Glomerular visceral epithelial cell (primary cell): ENCODE measurements around the gene FLAD1.
A peak's percentile ranks its signal among the peaks of the same experiment; 100 is the strongest.

Source experiments
- DNase-seq: peaks from one replicate; pipeline ENCODE4 v3.0.0-alpha.2; 2016; ENCODE audit errors: extremely low spot score

Gene FLAD1

GRCh38 chr1:154952664-154953063 is 30.5 kb upstream of the FLAD1 start:
- DNase-seq = no peak

GRCh38 chr1:154953611-154954038 is 29.5 kb upstream of the FLAD1 start:
- no peak for DNase-seq

- DNase-seq = no peak
Observed at GRCh38 chr1:154954541-154954940, 28.6 kb upstream of the FLAD1 start.

- peak; percentile 84 for DNase-seq
Observed at GRCh38 chr1:154955039-154955717, 28.0 kb upstream of the FLAD1 start.

GRCh38 chr1:154955718-154956543 is 27.2 kb upstream of the FLAD1 start, which contains the start of gene PBXIP1:
Gene PBXIP1, minus strand, starts transcription at chr1:154956099. Its CDS starts 2,378 bp downstream, at chr1:154953721.
- DNase-seq = peak; percentile 92

- DNase-seq = no peak
Observed at GRCh38 chr1:154956544-154956941, 26.6 kb upstream of the FLAD1 start.

- no peak for DNase-seq
Observed at GRCh38 chr1:154957091-154957657, 26.0 kb upstream of the FLAD1 start.

GRCh38 chr1:154958036-154958435 is 25.1 kb upstream of the FLAD1 start:
- DNase-seq = no peak

- no peak for DNase-seq
Observed at GRCh38 chr1:154958681-154959425, 24.3 kb upstream of the FLAD1 start.

GRCh38 chr1:154959426-154959780 is 23.7 kb upstream of the FLAD1 start:
- no peak for DNase-seq

- DNase-seq = no peak
Observed at GRCh38 chr1:154960446-154961136, 22.6 kb upstream of the FLAD1 start.

GRCh38 chr1:154961207-154962155 is 21.7 kb upstream of the FLAD1 start, which contains the start of gene PYGO2:
Gene PYGO2, minus strand, starts transcription at chr1:154961782. Its CDS starts 206 bp downstream, at chr1:154961576.
- DNase-seq = peak; percentile 80

- no peak for DNase-seq
Observed at GRCh38 chr1:154962156-154962749, 20.9 kb upstream of the FLAD1 start.

GRCh38 chr1:154962795-154963330 is 20.3 kb upstream of the FLAD1 start:
- no peak for DNase-seq

GRCh38 chr1:154963643-154964042 is 19.5 kb upstream of the FLAD1 start:
- no peak for DNase-seq

GRCh38 chr1:154964359-154964758 is 18.8 kb upstream of the FLAD1 start:
- DNase-seq = no peak

GRCh38 chr1:154966111-154966510 is 17.0 kb upstream of the FLAD1 start:
- DNase-seq = no peak

GRCh38 chr1:154967331-154967950 is 15.7 kb upstream of the FLAD1 start:
- DNase-seq = no peak

GRCh38 chr1:154968731-154969130 is 14.4 kb upstream of the FLAD1 start:
- no peak for DNase-seq
